HFF-Myc (cell line): ENCODE data around the gene LRRC3.

Experiments
- DNase-seq: peaks from one replicate; pipeline ENCODE4 v3.0.0-alpha.2; 2011; ENCODE audit warnings: low read depth; ENCODE audit errors: extremely low read depth
- H3K4me3 ChIP-seq: replicated peaks from 2 replicates; pipeline ENCODE4 v1.5.1; 2011; ENCODE audit warnings: low read depth, mild to moderate bottlenecking, control low read depth, low read length
- TF ChIP-seq, protein P1 (sequence below): IDR thresholded peaks from 2 replicates; pipeline ENCODE4 v1.5.1; 2012; ENCODE audit warnings: mild to moderate bottlenecking, low read depth, low read length, control low read depth; ENCODE audit errors: missing control alignments

LRRC3 gene

DNA sequence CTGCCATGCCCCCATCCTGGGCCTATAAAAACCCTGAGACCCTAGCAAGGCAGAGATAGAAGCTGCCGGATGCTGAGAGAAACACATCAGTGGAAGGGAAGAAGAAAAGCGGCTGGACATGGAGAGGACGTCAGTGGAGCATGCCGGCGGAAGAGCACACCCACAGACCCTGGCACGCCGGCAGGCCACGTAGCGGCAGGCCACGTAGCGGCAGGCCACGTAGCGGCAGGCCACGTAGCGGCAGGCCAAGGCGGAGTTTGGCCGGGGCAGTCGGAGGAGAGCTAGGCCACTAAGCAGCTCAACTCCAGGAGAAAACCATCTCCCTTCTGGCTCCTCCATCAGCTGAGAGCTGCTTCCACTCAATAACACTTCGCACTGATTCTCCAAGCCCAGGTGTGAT, 35.1 kb downstream of the LRRC3 start:
- no peak overlapping the region for H3K4me3 ChIP-seq
- no peak for DNase-seq
- TF ChIP-seq, protein P1, sequence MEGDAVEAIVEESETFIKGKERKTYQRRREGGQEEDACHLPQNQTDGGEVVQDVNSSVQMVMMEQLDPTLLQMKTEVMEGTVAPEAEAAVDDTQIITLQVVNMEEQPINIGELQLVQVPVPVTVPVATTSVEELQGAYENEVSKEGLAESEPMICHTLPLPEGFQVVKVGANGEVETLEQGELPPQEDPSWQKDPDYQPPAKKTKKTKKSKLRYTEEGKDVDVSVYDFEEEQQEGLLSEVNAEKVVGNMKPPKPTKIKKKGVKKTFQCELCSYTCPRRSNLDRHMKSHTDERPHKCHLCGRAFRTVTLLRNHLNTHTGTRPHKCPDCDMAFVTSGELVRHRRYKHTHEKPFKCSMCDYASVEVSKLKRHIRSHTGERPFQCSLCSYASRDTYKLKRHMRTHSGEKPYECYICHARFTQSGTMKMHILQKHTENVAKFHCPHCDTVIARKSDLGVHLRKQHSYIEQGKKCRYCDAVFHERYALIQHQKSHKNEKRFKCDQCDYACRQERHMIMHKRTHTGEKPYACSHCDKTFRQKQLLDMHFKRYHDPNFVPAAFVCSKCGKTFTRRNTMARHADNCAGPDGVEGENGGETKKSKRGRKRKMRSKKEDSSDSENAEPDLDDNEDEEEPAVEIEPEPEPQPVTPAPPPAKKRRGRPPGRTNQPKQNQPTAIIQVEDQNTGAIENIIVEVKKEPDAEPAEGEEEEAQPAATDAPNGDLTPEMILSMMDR: no peak

DNA sequence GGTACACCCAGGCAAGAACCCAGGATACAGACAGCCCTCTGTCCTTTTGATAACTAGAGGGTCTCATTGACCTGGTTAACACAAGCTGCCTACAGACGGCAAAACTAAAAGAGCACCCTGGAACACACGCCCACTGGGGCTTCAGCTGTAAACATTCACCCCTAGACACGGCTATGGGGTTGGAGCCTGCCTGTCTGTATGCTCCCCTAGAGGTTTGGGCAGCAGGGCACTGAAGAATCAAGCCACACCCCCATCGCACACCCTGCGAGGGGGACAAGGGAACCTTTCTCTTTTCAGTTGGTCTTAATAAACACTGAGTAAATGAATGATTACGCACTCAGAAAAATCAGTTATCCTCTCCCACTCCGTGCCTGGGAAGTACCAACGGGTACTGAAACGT, 35.5 kb downstream of the LRRC3 start:
- TF ChIP-seq, protein P1: no peak
- DNase-seq: no peak

DNA sequence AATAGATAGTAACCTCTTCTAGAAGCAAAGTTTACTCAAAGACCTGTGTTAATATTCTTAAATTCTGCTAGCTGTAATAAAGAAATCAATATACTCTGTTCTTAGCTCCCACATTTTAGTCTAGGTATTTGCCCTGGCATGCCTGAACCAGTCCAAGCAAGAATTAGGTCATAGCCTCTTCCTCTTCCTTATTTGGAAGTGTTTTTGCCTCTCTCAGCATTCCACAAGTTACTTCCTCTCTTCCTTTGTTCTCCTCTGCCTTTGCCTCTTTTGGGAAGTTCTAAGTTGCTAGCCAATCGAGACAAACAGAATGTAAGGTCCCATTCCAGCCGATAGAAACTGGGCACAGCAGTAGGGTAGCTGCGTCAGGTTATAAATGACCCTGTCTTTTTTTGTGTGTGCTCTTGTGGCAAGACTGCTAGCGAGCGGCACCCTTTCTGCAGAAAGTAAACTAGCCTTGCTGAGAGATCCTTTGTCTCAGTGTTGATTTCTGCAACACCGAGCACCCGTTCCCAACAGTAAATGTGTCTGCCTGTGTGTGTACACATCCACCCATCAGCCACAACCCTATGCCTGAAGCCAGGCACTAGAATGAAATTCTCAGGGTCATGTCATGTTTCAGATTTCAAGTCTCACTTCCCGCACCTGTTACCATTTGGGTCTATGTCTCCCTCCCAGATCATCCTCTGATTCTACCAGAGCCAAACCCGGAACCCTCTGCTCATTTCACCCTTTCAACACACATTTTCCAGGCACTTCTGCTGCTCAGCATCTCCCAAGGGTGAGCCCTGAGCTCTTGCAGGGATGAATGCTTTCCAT, 37.5 kb downstream of the LRRC3 start:
- no peak for DNase-seq
- no peak overlapping the region for H3K4me3 ChIP-seq
- TF ChIP-seq, protein P1: no peak

More for the DNA sequence above, 35.5 kb downstream of the LRRC3 start:
- no peak overlapping the region for H3K4me3 ChIP-seq

DNA sequence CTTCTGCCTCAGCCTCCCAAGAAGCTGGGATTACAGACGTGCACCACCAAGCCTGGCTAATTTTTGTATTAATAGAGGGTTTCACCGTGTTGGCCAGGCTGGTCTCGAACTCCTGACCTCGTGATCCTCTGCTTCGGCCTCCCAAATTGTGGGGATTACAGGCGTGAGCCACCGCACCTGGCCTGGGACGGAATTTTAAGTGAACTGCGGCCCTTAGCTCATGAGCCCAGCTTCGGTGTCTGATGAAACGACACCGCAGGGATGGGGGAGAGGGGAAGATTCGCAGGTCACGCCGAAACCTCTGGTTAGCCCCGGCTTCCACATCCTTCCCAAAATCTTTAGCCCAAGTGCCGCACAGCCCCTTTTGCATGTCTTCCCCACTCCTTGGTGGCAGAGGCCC, 39.1 kb downstream of the LRRC3 start:
- TF ChIP-seq, protein P1: no peak
- H3K4me3 ChIP-seq: no peak overlapping the region
- DNase-seq: no peak

DNA sequence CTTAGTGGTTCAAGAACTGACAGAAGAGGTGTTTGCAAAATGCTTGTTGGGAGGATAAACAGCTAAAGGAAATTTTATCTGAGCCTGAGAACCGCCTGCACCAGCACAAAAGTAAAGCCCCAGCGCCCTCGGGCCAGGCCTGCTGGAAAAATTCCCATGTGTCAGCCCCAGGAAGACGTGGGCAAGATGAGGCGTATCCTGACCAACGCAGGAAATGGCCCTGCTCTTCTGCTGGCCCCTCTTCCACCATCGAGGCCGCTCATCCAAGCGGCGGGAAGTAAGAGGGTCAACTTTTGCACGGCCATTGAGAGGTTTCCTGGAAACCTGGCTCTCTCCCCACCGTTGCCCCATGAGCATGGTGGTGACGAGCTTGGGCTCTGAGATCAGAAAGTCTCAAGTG, 39.6 kb downstream of the LRRC3 start:
- TF ChIP-seq, protein P1: no peak
- H3K4me3 ChIP-seq: no peak overlapping the region
- DNase-seq: no peak

DNA sequence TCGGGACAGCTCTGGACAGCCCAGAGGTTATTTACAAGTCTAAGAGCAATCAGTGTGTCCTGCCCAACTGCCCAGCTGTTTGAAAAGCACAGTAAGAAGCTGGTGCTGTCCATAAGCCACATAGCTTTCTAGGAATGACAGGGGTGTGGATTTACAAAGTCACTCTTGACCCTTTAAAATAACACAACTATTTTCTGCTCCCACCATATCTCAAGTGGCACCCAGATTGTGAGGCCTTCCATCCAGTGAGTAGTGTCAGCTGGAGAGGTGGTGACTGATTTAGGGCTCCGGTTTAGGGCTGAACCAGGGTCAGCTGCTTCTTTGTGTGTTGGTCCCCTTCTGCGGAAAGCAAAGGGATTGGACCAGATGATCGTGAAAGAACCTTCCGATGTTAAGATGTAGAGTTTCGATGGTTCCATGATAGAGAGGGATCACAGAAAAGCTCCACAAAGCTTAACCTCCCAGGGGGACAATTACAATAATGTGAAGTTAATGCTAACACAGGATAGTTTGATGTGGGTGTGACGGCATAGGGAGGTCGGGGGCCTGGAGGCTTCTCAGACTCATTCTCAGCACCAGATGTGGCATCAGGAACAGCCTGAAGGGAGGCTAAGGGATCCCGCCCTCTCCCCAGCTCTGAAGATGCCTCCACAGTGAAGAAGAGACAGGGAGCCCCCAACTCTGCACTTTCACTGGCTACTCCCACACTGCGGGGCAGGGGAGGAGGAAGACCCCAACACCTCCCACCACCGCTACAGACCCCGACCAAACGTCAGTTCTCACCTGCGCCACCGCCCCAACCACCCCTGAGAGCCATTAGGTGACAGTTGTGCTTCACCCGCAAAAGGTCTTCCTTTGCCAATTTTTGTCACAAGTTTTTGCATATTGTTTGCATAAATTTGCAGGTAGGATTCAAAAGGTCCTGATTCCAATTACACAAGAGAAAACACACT, 40.6 kb downstream of the LRRC3 start:
- no peak overlapping the region for H3K4me3 ChIP-seq
- TF ChIP-seq, protein P1: no peak
- no peak for DNase-seq
